ENCODE measurements around the gene ACOT7.

ACOT7 gene

DNA sequence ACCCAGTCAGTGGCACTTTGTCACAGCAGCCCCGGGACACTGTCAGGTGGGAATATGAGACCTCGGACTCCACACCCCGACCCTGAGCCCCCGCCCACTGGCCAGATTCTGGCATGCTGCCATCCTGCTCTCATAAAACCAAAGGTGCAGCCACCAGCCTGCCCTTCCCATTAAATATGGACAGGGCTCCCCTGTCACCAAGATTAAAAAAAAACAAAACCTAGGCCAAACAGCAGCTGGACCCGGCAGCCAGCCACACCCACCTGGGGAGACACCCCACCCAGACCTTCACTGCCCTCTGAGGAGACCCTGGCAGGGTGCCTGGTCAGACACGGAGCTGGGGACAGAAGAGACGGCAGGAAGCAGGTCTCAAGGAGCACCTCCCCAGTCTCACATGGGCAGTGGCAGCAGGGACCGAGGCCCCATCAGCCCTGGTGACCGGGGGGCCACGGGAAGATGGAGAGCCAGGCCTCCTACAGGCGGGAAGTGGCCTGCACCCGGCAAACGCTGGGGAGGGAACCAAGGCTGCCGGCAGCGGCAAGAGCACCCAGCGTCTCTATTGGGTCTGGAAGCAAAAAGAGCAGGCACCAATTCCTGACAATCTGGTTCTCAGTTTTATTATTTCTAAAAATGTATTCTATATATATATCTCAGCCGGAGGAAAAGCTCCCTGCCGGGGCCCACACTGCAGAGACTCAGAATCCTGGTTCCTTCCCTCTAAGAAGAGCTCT is 61.9 kb downstream of the ACOT7 start:
- no peak overlapping the region for H3K4me3 ChIP-seq (IDR thresholded peaks at IDR 0.05; ENCODE audit: insufficient read depth, low read depth, low read length)
- no peak overlapping the region for H3K9ac ChIP-seq
- TF ChIP-seq, protein P1, sequence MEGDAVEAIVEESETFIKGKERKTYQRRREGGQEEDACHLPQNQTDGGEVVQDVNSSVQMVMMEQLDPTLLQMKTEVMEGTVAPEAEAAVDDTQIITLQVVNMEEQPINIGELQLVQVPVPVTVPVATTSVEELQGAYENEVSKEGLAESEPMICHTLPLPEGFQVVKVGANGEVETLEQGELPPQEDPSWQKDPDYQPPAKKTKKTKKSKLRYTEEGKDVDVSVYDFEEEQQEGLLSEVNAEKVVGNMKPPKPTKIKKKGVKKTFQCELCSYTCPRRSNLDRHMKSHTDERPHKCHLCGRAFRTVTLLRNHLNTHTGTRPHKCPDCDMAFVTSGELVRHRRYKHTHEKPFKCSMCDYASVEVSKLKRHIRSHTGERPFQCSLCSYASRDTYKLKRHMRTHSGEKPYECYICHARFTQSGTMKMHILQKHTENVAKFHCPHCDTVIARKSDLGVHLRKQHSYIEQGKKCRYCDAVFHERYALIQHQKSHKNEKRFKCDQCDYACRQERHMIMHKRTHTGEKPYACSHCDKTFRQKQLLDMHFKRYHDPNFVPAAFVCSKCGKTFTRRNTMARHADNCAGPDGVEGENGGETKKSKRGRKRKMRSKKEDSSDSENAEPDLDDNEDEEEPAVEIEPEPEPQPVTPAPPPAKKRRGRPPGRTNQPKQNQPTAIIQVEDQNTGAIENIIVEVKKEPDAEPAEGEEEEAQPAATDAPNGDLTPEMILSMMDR (conservative IDR thresholded peaks at IDR 0.05; ENCODE audit: low read depth, low read length): no peak

GRCh38 chr1:6330410-6330911 is 63.1 kb downstream of the ACOT7 start:
- Histone ChIP-seq H3K4me1 (ENCODE audit: low read depth, poor library complexity, severe bottlenecking) (no peaks in the 10 kb centered on the region), H3K9ac (no peak overlapping the region), H3K4me3 (IDR thresholded peaks at IDR 0.05; ENCODE audit: insufficient read depth, low read depth, low read length) (no peak overlapping the region), H3K36me3 (ENCODE audit: insufficient read depth) (no peaks in the 10 kb centered on the region), H3K4me2 (no peak overlapping the region), H3K27ac (no peak overlapping the region), H3K79me2 (ENCODE audit: insufficient read depth, low read depth) (no peaks in the 10 kb centered on the region), H3K27me3 (ENCODE audit: insufficient read depth, low read depth) (no peaks in the 10 kb centered on the region), H2AFZ (ENCODE audit: low read depth) (no peak overlapping the region), H4K20me1 (ENCODE audit: insufficient read depth) (no peaks in the 10 kb centered on the region)
- TF ChIP-seq, protein P1 (conservative IDR thresholded peaks at IDR 0.05; ENCODE audit: low read depth, low read length): no peak

More for the DNA sequence above, 61.9 kb downstream of the ACOT7 start:
- Histone ChIP-seq H2AFZ (ENCODE audit: low read depth) (no peak overlapping the region), H3K36me3 (ENCODE audit: insufficient read depth) (no peaks in the 10 kb centered on the region), H3K79me2 (ENCODE audit: insufficient read depth, low read depth) (no peaks in the 10 kb centered on the region), H3K27ac (no peak overlapping the region), H3K27me3 (ENCODE audit: insufficient read depth, low read depth) (no peaks in the 10 kb centered on the region), H3K4me1 (ENCODE audit: low read depth, poor library complexity, severe bottlenecking) (no peaks in the 10 kb centered on the region), H3K4me2 (no peak overlapping the region), H4K20me1 (ENCODE audit: insufficient read depth) (no peaks in the 10 kb centered on the region)

GRCh38 chr1:6329851-6330250 is 63.7 kb downstream of the ACOT7 start:
- H3K79me2 ChIP-seq (ENCODE audit: insufficient read depth, low read depth): no peaks in the 10 kb centered on the region
- no peak overlapping the region for H3K9ac ChIP-seq
- no peak overlapping the region for H3K4me3 ChIP-seq (IDR thresholded peaks at IDR 0.05; ENCODE audit: insufficient read depth, low read depth, low read length)
- no peaks in the 10 kb centered on the region for H3K4me1 ChIP-seq (ENCODE audit: low read depth, poor library complexity, severe bottlenecking)
- no peak overlapping the region for H2AFZ ChIP-seq (ENCODE audit: low read depth)
- H4K20me1 ChIP-seq (ENCODE audit: insufficient read depth): no peaks in the 10 kb centered on the region
- TF ChIP-seq, protein P1 (conservative IDR thresholded peaks at IDR 0.05; ENCODE audit: low read depth, low read length): no peak
- no peak overlapping the region for H3K4me2 ChIP-seq
- no peaks in the 10 kb centered on the region for H3K27me3 ChIP-seq (ENCODE audit: insufficient read depth, low read depth)
- no peaks in the 10 kb centered on the region for H3K36me3 ChIP-seq (ENCODE audit: insufficient read depth)
- H3K27ac ChIP-seq: no peak overlapping the region

DNA sequence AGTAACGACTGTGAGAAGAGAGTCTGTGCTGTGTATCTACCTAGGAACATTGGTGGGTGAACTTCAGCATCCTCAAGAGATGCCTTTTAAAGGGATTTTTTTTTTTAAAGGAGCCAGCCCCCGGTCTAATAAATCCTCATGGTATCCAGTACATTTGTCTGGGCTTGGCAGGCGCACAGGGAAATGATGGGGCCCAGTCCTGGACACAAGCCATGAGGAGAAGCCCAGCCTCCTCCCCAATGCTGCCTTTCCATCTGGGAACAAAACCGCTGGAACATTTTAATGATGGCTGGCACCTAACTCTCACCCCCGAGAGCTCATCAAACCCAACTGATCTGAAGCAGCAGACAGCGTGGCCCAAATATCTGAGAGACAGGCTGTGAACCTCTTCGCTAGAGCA is 64.2 kb downstream of the ACOT7 start:
- no peaks in the 10 kb centered on the region for H4K20me1 ChIP-seq (ENCODE audit: insufficient read depth)
- no peaks in the 10 kb centered on the region for H3K4me1 ChIP-seq (ENCODE audit: low read depth, poor library complexity, severe bottlenecking)
- no peak overlapping the region for H3K27ac ChIP-seq
- H3K27me3 ChIP-seq (ENCODE audit: insufficient read depth, low read depth): no peaks in the 10 kb centered on the region
- H3K4me2 ChIP-seq: no peak overlapping the region
- H3K4me3 ChIP-seq (IDR thresholded peaks at IDR 0.05; ENCODE audit: insufficient read depth, low read depth, low read length): no peak overlapping the region
- H3K79me2 ChIP-seq (ENCODE audit: insufficient read depth, low read depth): no peaks in the 10 kb centered on the region
- no peak overlapping the region for H2AFZ ChIP-seq (ENCODE audit: low read depth)
- no peak overlapping the region for H3K9ac ChIP-seq
- TF ChIP-seq, protein P1 (conservative IDR thresholded peaks at IDR 0.05; ENCODE audit: low read depth, low read length): no peak
- H3K36me3 ChIP-seq (ENCODE audit: insufficient read depth): no peaks in the 10 kb centered on the region
